ENCODE measurements around the gene EID3. TPM values are rescaled to one million over a fixed set of nuclear protein-coding genes. Genes with fewer than 3 reads are reported as not detected.

The EID3 gene
- total and polyA plus RNA-seq, 9 of the 15 experiments (the other 6 are each of a cell fraction or from before 2014, with no cell fraction given) = 0.07 to 3.5 (median 0.42) TPM

DNA sequence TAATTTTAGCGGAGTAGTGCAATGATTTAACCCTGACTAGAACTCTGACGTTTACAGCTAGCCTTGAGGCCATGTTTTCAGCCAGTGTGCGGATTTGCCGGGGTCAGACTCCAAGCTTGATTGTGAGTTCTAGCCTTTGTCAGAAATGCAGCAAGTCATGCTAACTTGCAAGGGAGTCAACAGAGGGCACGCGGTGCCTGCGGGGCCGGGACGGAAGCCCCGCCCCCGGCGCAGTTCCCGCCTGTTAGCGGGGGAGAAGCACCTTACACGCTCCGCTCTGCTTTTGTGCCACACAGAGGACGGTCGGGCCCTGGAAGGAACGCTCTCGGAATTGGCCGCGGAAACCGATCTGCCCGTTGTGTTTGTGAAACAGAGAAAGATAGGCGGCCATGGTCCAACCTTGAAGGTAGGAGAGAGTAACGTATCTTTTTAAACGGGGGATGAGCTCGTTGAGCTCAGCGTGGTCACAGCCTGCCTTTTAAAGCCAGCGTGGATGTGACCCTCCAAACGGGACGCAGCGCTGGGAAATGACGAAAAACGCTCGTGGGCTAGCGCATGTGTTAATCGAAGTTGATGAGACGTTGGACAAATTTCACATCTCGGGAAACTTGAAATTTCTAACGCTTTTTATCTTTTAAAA lies 14.8 kb upstream of the EID3 start (continued):
- TF ChIP-seq COPS2 (conservative IDR thresholded peaks at IDR 0.05) (no peak), CHD7 (IDR thresholded peaks at IDR 0.05; ENCODE audit: low read depth, low read length) (no peak), CBX1 (IDR thresholded peaks at IDR 0.05; ENCODE audit: low read depth) (no peak), TAF9B (IDR thresholded peaks at IDR 0.05; ENCODE audit: partially characterized antibody) (peak; percentile 58), CBX2 (IDR thresholded peaks at IDR 0.05; ENCODE audit: insufficient read depth, low read length, poor library complexity, severe bottlenecking) (no peak), ZFP36 (IDR thresholded peaks at IDR 0.05; ENCODE audit: low read depth, low read length, partially characterized antibody) (peak; percentile 5), PHF21A (IDR thresholded peaks at IDR 0.05; ENCODE audit: borderline replicate concordance, low read depth) (no peak), LEF1 (IDR thresholded peaks at IDR 0.05) (no peak), SP1 (CRISPR knock-in tag; IDR thresholded peaks at IDR 0.05) (peak; percentile 78), ZZZ3 (IDR thresholded peaks at IDR 0.05) (no peak), GTF2E2 (tag; IDR thresholded peaks at IDR 0.05) (no peak; the same call in 1 of the 2 replicates), SOX6 (IDR thresholded peaks at IDR 0.05) (peak; percentile 69; the same call in 1 of the 2 replicates), ELK3 (CRISPR knock-in tag; IDR thresholded peaks at IDR 0.05) (no peak), CBFA2T2 (conservative IDR thresholded peaks at IDR 0.05) (no peak), ZC3H4 (CRISPR knock-in tag; IDR thresholded peaks at IDR 0.05; ENCODE audit: borderline replicate concordance) (peak; percentile 34; the same call in 1 of the 2 replicates)
